GM19467 (cell line): ENCODE results near the gene NUDT4.
"Not testable (repeated sequence)": the region's sequence is repeated elsewhere in the genome, so short reads cannot be mapped to it uniquely, and the experiment has no call there.

Source experiments
- ATAC-seq: cut with Tn5 transposase; IDR thresholded peaks from one replicate; pipeline ENCODE4 v1.9.1; 2021; ENCODE audit warnings: mild to moderate bottlenecking, moderate library complexity; ENCODE audit not compliant: unreplicated experiment

The NUDT4 gene

GRCh38 chr12:93425736-93426411, 48.1 kb downstream of the NUDT4 start:
- no peak for ATAC-seq

GRCh38 chr12:93426412-93426805, 48.7 kb downstream of the NUDT4 start:
- ATAC-seq = no peak

DNA sequence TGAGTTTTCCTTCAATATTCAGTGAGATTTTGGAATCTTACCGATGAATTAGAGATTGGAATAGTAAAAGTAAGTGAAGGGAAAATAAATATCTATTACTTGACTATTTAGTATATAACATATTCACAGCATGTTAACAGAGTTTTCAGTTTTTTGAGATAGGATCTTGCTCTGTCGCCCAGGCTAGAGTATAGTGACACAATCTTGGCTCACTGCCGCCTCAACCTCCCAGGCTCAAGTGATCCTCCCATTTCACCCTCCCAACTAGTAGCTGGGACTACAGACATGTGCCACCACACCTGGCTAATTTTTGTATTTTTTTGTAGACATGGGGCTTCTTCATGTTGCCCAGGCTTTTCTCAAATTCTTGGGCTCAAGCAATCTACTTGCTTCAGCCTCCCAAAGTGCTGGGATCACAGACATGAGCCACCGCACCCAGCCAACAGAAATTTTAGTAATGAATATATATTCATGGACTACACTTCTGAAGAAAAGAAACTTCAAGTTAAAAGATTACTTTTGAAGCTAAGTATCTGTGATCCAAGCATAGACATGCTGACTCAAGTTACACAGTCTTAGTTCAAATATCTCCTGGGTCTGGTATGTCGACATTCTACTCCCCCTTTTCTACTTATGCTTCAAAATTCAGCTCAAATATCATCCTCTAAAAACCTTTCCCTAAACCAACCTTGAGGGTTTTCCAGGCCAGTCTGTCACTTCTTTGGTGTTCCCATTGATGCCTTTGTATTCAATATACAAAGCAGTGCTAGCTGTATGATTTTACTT, 50.2 kb downstream of the NUDT4 start:
- no peak for ATAC-seq

GRCh38 chr12:93429448-93429847, 51.7 kb downstream of the NUDT4 start:
- ATAC-seq = no peak

- no peak for ATAC-seq
Measured at GRCh38 chr12:93429852-93430251, 52.1 kb downstream of the NUDT4 start.

DNA sequence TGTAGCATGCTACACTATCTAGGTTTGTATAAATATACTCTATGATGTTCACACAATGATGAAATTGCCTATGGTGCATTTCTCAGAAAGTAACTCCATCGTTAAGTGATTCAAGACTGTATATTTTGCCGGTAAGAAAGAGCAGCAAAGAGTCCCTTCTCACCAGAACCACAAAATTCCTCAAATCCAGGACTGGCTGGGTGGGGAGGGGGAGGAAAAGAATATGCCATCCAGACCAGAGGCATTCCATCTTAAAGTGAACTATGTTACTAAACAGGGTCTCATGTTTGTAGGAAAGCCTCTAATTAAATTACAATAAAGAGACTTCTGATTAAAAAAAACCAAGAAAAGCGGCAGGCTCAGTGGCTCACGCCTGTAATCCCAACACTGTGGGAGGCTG, 52.6 kb downstream of the NUDT4 start:
- ATAC-seq = no peak

GRCh38 chr12:93432031-93432430, 54.3 kb downstream of the NUDT4 start:
- ATAC-seq = not testable (repeated sequence)

- ATAC-seq = no peak
Measured at GRCh38 chr12:93434256-93434865, 56.6 kb downstream of the NUDT4 start.

GRCh38 chr12:93438266-93439050, 60.7 kb downstream of the NUDT4 start:
- ATAC-seq = no peak

DNA sequence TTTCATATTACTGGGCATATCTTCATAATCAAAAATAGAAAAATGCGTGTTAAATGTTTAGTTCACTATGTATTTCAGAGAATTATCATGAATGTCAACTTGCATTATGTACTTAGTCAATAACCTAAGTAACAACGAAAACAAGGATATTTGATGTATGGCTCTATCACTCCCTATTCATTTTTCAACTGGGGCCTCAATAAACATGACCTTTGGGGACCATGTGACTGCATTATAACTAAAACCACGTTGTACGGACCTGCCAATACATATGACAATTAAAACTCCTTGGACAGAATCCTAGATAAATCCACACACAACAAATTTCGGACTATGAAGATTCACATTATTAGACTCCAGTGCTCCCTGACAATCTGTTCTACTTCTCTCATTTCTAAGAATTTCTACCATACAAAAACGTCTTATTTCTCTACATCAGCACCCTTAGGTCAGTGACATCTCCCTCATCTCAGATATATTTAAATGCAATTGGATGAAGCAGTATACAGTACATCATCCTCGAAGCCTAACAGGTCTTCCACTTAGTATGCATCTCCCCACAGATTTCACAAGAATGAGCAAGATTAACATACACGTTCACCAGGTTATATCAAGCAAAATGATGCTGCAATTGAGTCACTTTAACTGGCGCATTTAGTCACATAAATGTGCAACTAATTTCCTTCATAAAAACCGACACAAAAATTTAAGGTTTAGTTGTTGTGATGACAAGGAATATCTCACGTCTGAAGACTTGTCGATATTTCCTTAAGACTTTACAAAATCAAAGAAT, 62.5 kb downstream of the NUDT4 start:
- no peak for ATAC-seq

DNA sequence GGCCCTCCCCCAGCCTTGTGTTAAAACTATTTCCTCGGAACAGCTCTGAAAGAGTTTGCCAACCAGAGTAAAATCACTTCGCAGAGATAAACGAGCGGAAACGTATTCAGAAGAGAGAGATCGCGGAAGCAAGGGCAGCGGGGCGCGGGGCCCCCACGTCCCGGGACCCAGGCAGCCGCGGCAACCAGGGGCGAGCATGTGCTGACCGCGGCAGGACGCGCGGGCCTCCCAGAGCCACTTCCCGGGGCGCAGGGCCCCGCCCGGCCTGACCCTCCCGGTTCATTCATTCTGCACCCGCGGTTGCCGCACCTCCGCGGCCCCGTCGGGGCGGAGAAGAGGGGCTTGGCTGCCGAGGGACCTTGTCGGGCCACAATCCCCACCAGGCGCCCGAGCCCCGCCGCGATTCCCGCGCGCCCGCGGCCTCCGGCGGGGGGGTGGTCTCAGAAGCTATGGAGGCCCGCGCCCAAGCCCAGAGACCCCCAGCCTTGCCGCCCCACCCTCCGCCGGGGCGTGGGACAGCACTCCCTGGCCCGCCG, 63.4 kb downstream of the NUDT4 start:
- no peak for ATAC-seq

DNA sequence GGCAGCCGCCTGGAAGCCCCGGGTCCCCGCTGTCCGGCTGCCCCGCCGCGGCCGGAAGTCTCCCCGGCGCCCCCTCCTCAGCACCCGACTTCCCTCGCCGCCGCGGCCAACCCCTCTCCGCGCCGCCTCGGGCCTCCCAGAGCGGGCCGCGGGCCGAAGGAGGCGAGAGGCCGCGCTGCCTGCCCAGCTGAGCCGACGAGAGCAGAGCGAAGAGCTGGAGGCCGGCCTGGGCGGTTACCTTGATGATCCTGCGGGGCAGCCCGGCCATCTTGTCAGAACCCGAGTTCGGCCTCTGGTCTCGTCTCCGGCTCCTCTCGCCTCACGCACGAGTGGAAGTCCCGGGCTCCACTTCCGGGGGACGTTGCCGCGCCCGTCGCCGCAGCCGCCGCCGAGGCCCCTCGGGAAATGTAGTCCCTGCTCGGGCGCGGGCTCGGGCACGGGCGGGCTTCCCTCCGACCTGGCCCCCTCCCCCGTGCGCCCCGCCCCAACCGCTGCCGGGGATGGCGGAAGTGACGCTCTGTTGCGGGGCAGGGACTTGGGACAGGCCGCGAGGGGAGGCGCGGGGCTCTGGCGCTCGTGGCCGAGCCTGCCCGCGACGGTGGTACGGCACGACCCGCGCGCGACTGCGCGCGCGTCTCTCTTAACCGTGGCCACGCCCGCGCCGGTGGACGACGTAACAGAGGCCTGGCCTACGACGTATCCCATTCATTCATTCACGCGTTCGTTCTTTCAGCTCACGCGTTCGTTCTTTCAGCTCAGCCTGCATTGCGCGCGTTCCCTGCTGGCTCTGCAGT, 64.1 kb downstream of the NUDT4 start, which contains the start of gene UBE2N:
UBE2N (minus strand) TSS at position 331 of the 794 bp plus-strand sequence; CDS start at position 268, 63 bp downstream.
- ATAC-seq = peak; percentile 72

- ATAC-seq = no peak
Measured at GRCh38 chr12:93442411-93443340, 65.0 kb downstream of the NUDT4 start.

GRCh38 chr12:93443576-93443975, 65.9 kb downstream of the NUDT4 start:
- no peak for ATAC-seq

- no peak for ATAC-seq
Measured at GRCh38 chr12:93447555-93448290, 70.0 kb downstream of the NUDT4 start.

- ATAC-seq = no peak
Measured at GRCh38 chr12:93448796-93449195, 71.1 kb downstream of the NUDT4 start.

DNA sequence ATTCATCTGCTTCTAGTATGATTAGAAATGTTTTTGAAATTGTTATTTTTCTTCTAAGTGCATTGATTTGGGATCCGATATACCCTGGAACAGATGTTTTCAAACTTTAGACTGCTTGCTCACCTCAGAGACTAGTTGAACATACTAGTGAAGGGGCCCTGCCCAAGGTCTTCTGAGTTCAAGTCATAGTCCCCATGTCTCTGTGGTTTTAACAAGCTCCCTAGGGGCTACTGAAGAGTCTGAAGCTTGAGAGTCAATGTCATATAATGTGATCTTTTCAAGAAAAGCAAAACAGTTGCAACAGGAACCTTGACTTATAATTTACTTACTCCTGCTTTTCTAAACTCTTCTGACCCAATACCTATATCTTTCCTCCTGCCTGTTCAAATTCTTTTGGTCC, 71.6 kb downstream of the NUDT4 start:
- ATAC-seq = peak; percentile 87
